Measurements from ENCODE around the gene KAT5.
"Not testable (repeated sequence)": the region's sequence is repeated elsewhere in the genome, so short reads cannot be mapped to it uniquely, and the experiment has no call there.

The KAT5 gene

DNA sequence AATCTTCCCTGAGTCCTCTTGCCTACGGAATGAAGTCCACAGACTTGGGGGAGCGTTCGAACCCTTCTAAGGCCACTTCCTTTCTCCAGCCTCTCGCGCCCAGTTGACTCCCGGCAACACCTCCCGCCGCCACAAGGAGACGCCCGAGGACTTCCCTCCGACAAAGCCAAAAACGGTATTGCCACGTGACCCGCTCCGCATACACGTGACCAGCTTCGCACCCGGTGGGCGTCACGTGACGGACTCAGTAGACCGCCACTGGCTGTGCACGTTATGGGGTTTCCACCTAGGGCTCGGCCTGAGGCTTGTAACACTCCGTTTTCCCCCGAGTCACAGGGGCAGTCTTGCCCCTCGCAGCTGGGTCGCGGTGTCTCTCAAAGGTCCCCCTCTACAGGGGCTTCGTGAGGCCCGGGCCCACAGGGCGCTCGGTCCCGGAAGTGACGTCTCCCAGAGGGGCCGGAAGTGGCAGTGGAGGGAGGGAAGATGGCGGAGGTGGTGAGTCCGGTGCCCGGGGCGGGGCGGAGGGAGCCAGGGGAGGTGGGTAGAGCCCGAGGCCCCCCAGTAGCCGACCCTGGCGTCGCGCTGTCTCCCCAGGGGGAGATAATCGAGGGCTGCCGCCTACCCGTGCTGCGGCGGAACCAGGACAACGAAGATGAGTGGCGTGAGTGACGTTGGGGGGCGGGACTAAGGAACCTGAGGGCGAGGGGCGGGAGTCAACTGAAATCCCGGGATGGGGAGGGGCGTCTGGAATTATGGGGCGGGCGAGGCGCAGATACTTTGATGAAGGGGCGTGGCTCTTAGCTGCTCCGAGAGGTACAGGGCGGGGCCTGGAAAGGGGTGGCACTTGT is at the start of gene KAT5:
Gene KAT5, plus strand, starts transcription at position 468 of the 848 bp plus-strand sequence. Its CDS starts 16 bp downstream, at position 484.
- FAIRE-seq = peak; percentile 30

DNA sequence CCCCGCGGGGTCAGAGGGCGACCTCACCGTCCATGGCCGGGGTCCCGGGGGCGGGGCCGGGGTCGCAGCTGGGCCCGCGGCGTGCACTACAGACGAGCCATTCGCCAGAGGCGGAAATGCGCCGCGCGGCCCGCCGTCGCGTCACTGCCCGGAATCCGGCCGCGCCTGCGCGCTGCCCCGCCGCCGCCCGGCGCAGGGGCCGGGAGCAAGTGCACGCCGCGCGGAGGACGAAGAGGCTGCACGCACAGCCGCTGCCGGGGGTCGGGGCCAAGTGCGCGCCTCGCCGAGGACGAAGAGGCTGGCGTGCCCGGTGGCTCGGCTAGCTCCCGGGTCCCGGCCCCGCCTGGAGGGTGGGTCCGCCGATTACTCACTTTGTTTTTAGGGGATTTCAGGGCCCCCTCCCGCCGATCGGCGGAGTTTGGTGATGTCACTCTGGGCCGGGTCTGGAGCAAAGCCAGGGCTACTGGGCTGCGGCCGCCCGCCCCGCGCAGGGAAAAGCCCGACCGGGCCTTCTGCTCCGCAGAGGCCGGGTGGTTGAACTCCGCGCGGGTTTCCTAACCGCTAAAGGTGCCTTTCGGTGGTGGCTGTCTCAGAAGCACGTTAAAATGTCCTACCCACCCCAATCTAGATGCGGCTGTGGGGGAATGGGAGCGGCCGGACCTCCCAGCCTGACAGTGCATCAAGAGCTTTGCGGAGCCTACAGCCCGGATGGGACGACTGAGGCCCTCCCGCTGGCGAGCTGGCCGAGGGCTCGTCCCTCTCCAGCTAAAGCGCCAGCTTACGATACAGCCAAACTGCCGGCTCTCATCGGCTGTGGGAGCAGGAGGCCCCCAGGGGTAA is 49.0 kb upstream of the KAT5 start, which contains the start of gene RELA:
Gene RELA, minus strand, starts transcription at position 118 of the 840 bp plus-strand sequence. Its CDS starts 84 bp downstream, at position 34.
- FAIRE-seq = peak; percentile 47

DNA sequence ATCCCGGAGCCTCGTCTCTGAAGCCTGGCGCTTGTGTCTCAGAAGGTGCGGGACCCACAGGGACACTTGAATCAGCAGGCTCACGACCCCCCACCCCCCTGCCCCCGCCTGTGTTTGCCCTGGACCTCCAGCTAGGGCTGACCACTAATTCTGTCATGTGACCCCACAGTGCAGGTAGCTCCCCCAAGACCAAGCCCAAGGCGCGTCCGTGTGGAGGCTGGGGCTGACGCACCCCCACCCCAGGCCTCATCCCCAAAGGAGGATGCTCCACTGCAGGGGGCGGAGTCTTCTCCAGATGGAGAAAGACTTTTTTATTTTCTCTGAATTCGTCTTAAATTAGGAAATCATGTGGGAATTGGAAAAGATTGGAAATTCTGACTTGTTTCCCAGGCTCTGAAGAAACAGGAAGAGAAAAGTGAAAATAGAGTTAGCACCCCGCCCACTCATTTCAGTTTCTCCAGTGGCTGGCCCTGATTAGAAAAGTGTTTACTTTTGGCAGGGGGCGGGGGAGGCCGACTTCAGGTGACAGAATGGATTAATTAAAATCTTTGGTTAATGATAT is 48.3 kb upstream of the KAT5 start:
- FAIRE-seq = no peak

DNA sequence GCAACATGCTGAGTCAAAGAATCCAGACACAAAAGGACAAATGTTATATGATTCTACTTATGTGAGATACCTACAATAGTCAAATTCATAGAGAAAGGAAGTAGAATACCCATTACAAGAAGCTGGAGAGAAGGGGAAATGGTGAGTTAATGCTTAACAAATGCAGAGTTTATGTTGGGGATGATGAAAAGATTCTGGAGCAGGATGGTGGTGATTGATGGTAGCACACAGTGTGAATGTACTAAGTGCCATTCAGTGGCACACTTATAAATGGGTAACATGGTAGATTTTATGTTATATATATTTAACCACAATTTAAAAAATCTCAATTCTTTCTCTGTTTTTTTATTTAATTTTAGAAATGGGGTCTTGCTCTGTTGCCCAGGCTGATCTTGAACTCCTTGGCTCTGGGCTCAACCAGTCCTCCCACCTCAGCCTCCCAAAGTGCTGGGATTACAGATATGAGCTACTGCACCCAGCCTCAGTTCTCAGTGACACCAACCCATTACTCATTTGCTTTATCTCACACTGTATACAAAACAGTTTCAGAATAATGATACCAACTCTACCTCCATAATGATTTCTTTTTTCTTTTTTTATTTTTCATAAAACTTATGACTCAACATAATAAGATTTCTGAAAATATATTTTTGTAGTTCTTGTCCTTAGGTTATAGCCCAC is 39.7 kb upstream of the KAT5 start:
- no peak for FAIRE-seq

DNA sequence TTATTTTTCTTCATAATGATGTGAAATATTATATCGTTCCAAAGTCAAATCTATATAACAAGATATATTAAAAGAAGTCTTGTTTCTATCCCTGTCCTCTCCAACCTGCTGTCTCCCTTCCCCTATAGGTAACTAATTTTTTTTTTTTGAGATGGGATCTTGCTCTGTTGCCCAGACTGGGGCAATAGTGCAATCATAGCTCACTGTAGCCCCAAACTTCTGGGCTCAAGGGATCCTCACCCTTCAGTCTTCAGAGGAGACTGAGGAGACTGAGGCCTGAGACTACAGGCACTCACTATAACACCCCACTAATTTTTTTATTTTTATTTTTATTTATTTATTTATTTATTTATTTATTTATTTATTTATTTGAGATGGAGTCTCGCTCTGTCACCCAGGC is 39.1 kb upstream of the KAT5 start:
- FAIRE-seq = no peak

DNA sequence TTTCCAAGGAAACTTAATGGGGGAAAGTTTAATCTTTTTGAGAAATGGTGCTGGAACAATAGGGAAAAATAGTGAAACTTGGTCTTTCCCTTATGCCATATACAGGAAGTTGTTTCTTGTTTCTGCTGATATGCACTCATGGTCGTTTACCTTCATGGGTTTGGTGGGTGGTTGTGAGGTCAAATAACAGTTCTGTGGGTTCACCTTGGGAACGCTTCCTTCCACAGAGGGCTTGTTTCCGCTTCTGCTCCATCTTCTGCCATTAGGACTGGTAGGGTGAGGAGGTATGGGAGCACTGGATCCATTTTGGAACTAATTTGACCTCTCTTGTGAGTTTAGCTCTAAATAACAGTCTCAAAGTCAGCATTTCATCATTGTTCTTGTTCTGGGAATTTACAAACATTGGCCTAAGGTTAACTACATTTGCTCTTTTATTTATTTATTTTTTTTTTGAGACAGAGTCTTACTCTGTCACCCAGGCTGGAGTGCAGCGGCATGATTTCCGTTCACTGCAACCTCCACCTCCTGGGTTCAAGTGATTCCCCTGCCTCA is 31.8 kb upstream of the KAT5 start:
- no peak for FAIRE-seq

DNA sequence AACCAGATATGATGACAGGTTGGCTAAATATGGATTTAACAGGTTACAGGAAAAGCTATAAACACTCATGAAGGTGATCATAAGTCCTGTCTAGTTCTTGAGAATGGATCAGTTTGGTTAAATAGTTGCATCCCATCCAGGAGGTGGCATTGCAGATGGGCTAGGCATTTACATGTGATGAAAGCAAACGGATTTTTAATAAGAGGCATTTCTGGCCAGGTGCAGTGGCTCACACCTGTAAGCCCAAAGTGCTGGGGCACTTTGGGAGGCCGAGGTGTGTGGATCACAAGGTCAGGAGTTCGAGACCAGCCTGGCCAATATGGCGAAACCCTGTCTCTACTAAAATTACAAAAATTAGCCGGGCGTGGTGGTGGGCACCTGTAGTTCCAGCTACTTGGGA is 28.6 kb upstream of the KAT5 start:
- not testable (repeated sequence) for FAIRE-seq

DNA sequence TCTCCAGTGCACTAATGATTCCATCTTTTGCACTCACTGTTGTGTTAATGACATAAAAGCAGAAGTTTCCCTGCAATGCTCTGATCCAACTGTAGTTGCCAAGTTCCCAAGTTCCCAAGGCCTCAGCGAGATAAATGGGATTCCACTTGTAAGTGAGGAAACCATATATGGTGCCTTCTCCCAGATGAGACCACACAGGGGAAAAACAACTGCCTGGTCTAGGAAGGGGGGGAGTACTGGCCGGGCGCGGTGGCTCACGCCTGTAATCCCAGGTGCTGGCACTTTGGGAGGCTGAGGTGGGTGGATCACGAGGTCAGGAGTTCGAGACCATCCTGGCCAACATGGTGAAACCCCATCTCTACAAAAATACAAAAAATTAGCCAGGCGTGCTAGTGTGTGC is 26.1 kb upstream of the KAT5 start:
- no peak for FAIRE-seq

DNA sequence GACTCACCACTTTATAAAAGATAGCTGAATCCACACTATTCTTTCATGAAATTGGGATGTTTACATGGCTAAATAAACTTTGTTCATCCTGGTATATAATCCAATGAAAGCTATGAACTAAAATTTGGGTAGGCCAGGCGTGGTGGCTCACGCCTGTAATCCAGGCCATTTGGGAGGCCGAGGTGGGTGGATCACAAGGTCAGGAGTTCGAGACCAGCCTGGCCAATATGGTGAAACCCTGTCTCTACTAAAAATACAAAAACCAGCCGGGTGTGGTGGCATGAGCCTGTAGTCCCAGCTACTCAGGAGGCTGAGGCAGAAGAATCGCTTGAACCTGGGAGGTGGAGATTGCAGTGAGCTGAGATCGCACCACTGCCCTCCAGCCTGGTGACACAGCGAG is 20.2 kb upstream of the KAT5 start:
- not testable (repeated sequence) for FAIRE-seq

DNA sequence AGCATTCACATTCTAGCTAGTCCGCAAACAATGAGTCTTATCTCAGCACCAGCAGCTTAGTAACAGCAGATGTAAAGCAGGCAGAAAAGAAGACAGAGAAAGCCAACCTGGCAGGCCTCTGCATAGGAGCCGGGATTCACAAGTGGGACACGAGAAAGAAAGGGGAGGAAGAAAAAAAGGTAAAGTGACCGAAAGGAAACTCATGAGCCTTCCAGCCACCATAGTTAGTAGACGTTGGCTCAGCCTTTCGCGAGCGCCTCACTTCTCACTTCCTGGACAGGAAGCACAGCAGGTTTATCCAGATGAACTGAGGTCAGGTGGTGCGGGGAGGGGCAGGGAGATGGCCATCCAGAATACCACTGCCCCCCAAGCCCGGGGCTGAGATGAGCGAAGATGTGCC is 19.7 kb upstream of the KAT5 start:
- FAIRE-seq = no peak

DNA sequence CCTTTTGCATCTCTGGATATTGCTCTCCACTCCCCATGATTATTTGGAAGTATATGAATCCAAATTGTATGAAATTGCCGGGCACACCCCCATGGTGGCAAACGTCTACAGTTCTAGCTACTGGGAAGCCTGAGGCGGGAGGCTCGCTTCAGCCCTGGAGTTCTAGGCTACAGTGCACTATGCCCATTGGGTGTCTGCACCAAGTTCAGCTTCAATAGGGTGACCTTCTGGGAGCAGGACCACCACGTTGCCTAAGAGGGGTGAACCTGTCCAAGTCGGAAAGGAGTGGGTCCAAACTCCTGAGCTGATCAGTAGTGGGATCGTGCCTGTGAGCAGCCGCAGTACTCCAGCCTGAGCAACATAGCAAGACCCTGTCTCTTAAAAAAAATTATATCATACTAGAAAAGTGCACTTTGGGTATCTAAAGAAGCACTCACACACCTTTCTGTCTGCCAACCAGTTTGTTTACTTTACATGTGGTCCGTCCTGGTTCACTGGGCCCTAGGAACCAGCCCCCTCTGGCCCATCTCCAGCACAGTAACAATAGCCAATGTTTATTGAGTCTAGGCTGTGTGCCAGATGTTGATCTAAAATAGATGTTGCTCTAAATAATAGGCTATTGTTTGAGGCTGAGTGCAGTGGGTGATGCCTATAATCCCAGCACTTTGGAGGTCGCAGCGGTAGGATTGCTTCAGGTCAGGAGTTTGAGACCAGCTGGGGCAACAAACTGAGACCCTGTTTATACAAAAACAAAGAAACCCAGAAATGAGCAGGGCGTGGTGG is 16.4 kb upstream of the KAT5 start:
- no peak for FAIRE-seq

DNA sequence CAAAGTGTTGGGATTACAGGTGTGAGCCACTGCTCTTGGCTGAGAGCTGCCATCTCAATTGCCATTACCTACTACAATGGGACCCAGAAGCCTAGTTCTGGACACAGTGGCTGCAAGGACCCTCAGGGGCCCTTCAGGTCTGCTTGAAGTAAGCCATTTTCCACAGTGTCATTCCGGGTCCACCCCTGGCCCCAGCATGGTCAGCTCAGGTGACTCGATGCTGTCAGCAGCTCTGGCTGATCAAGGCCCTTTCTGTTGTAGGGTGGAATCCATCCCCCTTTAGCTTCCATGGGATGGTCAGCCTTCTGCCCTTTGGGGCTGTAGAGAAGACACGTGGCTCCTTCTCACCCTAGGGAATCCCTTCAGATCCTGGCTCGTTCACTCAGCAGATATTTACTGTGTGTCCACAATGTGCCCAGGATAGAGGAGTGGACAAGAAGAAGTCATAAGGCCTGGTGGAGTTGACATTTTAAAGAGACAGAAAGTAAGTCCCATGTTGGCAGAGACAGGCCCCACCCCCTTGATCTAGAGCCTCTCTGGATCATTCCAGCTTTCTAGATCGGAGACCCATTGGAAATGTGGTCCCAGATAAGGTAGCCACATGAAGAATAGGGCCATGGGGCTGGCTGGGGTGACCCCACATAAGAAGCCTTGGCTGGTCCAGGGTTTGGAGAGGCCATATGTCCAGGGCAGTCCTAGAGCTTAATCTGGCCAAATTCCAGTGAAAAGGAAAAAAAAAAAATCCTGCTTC is 15.1 kb upstream of the KAT5 start:
- FAIRE-seq = no peak

DNA sequence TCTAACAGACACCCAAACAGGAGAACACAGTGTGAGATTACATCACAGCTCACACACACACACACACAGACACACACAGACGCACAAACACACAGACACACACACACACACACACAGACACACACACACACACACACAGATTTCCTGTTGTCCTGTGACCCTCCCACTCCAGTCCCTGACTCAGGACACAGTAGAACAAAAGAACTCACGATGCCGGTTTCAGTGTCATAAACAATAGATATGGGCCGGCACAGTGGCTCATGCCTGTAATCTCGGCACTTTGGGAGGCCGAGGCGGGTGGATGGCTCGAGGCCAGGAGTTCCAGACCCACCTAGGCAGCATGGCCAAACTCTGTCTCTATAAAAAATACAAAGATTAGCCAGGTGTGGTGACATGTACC is 13.8 kb upstream of the KAT5 start:
- no peak for FAIRE-seq

DNA sequence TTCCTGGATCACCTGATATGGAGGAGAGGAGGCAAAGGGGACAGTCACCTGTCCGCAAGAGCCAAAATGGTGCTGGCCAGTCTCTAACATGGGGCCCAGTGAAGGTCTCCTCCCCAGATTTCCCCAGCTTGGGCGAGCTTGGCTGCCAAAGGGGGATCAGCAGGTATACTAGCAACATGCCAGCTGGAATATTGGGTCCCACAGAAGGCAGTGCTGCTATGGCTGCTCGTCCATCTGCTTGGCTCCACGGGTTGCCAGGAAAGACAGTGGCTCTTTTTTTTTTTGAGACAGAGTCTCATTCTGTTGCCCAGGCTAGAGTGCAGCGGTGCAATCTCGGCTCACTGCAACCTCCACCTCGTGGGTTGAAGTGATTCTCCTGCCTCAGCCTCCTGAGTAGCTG is 12.7 kb upstream of the KAT5 start:
- no peak for FAIRE-seq

DNA sequence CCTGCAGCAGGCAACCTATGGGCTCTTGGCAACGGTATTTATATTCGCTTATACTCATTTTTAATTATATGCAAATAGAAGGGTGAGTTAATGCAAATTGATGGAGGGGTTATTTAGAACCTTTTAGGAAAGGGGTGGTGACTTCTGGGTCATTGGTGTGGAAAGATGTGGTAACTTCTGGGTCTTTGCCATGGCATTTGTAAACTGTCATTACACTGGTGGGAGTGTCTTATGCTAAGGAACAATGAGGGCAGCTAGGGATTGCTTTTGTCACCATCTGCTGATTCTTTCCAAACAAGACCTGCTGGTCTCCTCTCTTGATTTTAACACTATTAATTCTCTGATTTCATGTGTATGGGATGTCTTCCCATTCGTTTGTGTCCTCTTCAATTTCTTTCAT is 11.7 kb upstream of the KAT5 start:
- no peak for FAIRE-seq

DNA sequence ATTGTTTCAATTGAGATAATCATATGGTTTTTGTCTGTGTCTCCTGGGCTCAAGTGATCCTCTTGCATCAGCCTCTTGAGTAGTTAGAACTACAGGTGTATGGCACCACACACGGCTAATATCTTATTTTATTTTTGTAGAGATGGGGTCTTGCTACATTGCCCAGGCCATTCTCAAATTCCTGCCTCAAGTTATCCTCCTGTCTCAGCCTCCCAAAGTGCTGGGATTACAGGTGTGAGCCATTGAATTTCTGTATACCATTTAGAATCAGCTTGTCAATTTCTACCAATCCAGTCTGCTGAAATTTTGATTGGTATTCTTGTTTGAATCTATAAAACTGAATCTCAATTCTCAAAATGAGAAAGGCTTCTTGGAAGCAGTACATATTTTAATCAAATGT is 10.4 kb upstream of the KAT5 start:
- no peak for FAIRE-seq

DNA sequence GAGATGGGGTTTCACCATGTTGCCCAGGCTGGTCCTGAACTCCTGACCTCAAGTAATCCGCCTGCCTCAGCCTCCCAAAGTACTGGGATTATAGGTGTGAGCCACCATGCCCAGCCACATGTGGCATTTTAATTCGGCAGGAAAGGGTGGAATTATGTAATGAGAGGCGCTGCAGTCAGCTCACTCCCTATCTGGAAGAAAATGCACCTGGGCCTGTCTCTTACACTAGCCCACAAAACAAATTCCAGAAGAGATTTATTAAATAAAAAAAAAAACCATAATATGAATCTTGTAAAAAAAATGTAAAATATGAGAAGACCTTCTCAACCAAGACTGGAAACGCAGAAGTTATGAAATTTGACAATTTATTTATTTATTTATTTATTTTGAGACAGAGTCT is 8.2 kb upstream of the KAT5 start:
- FAIRE-seq = no peak

DNA sequence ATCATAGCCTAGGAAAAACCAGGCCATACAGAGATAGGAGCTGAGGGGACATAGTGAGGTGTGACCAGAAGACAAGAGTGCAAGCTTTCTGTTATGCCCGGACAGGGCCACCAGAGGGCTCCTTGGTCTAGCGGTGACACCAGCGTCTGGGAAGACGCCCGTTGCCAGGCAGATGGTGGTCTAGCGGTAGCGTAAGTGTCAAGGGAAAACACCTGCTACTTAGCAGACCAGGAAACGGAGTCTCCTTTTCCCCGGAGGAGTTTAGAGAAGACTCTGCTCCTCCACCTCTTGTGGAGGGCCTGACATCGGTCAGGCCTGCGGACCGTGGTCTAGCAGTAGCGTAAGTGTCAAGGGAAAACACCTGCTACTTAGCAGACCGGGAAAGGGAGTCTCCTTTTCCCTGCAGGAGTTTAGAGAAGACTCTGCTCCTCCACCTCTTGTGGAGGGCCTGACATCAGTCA is 5.7 kb upstream of the KAT5 start:
- FAIRE-seq = peak; percentile 51

DNA sequence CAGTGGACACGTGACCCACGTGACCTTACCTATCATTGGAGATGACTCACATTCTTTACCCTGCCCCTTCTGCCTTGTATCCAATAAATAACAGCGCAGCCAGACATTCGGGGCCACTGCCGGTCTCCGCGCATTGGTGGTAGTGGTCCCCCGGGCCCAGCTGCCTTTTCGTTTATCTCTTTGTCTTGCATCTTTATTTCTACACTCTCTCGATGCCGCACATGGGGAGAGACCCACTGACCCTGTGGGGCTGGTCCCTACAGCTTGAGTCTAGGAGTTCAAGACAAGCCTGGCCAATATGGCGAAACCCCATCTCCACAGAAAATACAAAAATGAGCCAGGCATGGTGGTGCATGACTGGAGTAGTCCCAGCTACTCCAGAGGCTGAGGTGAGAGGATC is 5.0 kb upstream of the KAT5 start:
- not testable (repeated sequence) for FAIRE-seq

DNA sequence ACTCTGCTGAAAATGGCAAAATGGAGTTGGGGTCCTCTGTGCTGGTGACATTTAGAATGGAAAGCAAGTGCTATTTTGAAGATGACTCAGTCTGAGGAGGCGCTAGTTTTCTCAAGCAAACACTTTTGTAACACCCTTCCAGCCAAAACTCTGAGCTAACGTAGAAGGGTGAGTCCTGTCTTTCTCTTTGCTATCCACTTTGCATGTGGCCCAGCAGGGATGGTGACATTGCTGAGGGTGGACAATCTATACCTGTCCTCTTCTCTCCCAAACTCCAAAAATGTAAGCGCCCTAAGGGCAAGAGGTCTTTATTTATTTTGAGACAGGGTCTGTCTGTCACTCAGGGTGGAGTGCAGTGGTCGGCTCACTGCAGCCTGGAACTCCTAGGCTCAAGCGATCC is 3.6 kb upstream of the KAT5 start:
- no peak for FAIRE-seq

DNA sequence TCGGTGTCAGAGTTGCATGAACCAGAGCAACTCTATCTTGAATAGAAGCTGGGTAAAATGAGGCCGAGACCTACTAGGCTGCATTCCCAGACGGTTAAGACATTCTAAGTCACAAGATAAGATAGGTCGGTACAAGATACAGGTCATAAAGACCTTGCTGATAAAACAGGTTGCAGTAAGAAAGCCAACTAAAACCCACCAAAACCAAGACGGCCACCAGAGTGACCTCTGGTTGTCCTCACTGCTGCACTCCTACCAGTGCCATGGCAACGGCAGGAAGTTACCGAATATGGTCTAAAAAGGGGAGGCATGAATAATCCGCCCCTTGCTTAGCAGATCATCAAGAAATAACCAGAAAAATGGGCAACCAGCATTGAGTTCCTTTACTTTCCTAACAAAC is 2.4 kb upstream of the KAT5 start:
- no peak for FAIRE-seq
